RWPE2 (cell line): Measurements from ENCODE around the gene UBE2E2.

Experiments
- ATAC-seq: fragments of 200-7000 bp; cut with Tn5 transposase; 3 replicates; pipeline ENCODE4 v1.9.1; 2021; ENCODE audit warnings: low read depth
- DNase-seq: peaks from one replicate; pipeline ENCODE4 v3.0.0-alpha.2; 2020; ENCODE audit warnings: low spot score
- H3K27ac ChIP-seq: fragments of 450-650 bp; 2 replicates; pipeline ENCODE4 v1.5.1; 2017; ENCODE audit warnings: mild to moderate bottlenecking; ENCODE audit not compliant: poor library complexity, severe bottlenecking
- H3K27me3 ChIP-seq: fragments of 250-450 bp; sonication (Bioruptor Pico); 2 replicates; pipeline ENCODE4 v1.5.1; 2021; ENCODE audit warnings: mild to moderate bottlenecking, moderate library complexity; ENCODE audit not compliant: insufficient read depth, poor library complexity, severe bottlenecking
- H3K36me3 ChIP-seq: fragments of 250-450 bp; sonication (Bioruptor Pico); 2 replicates; pipeline ENCODE4 v1.5.1; 2020; ENCODE audit warnings: low read depth, mild to moderate bottlenecking, moderate library complexity
- H3K4me1 ChIP-seq: fragments of 250-450 bp; sonication (Bioruptor Pico); 2 replicates; pipeline ENCODE4 v1.5.1; 2021; ENCODE audit warnings: mild to moderate bottlenecking, moderate library complexity; ENCODE audit not compliant: insufficient read depth, poor library complexity, severe bottlenecking
- H3K4me3 ChIP-seq: fragments of 250-450 bp; sonication (Bioruptor Pico); 2 replicates; pipeline ENCODE4 v1.5.1; 2021; ENCODE audit warnings: mild to moderate bottlenecking, moderate library complexity; ENCODE audit not compliant: severe bottlenecking
- H3K9me3 ChIP-seq: fragments of 250-450 bp; sonication (Bioruptor Pico); 2 replicates; pipeline ENCODE4 v1.5.1; 2021; ENCODE audit warnings: mild to moderate bottlenecking, moderate library complexity; ENCODE audit not compliant: severe bottlenecking
- TF ChIP-seq, protein P1 (sequence below): fragments of 450-650 bp; IDR thresholded peaks from one replicate; pipeline ENCODE4 v1.5.1; 2017; ENCODE audit warnings: mild to moderate bottlenecking, moderate library complexity; ENCODE audit not compliant: poor library complexity, severe bottlenecking

Gene UBE2E2

DNA sequence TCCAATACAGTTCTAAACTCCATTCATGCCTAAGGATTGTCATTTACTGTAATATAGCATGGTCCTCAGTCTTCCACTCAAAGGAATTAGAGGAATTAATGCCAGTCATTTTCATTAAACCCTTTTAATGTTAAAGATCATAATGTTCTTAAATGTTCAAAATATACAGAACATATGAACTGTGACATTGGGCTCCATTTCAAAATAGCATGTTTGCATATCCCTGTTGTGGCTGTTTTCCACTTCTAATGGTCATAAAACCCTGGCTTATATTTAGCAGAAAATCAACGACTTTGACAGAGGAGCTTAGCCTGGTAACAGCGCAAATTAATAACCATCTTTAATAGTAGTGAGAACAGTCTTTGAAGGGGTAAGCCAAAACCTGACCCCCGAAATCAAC lies 260.7 kb downstream of the UBE2E2 start:
- DNase-seq (no peak), ATAC-seq (no peak)
- Histone ChIP-seq H3K27ac (no peak overlapping the region), H3K9me3 (no peaks in the 10 kb centered on the region), H3K36me3 (no peaks in the 10 kb centered on the region), H3K27me3 (no peaks in the 10 kb centered on the region), H3K4me1 (no peaks in the 10 kb centered on the region), H3K4me3 (no peak overlapping the region)
- TF ChIP-seq, protein P1, sequence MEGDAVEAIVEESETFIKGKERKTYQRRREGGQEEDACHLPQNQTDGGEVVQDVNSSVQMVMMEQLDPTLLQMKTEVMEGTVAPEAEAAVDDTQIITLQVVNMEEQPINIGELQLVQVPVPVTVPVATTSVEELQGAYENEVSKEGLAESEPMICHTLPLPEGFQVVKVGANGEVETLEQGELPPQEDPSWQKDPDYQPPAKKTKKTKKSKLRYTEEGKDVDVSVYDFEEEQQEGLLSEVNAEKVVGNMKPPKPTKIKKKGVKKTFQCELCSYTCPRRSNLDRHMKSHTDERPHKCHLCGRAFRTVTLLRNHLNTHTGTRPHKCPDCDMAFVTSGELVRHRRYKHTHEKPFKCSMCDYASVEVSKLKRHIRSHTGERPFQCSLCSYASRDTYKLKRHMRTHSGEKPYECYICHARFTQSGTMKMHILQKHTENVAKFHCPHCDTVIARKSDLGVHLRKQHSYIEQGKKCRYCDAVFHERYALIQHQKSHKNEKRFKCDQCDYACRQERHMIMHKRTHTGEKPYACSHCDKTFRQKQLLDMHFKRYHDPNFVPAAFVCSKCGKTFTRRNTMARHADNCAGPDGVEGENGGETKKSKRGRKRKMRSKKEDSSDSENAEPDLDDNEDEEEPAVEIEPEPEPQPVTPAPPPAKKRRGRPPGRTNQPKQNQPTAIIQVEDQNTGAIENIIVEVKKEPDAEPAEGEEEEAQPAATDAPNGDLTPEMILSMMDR: no peak

GRCh38 chr3:23465569-23465968 lies 262.4 kb downstream of the UBE2E2 start:
- DNase-seq: no peak
- Histone ChIP-seq H3K9me3 (no peaks in the 10 kb centered on the region), H3K36me3 (no peaks in the 10 kb centered on the region), H3K27ac (no peak overlapping the region), H3K4me1 (no peaks in the 10 kb centered on the region), H3K4me3 (no peak overlapping the region), H3K27me3 (no peaks in the 10 kb centered on the region)
- no peak for ATAC-seq
- TF ChIP-seq, protein P1: no peak

- DNase-seq: no peak
- Histone ChIP-seq H3K36me3 (no peaks in the 10 kb centered on the region), H3K4me3 (no peak overlapping the region), H3K4me1 (no peaks in the 10 kb centered on the region), H3K27ac (no peak overlapping the region), H3K27me3 (no peaks in the 10 kb centered on the region), H3K9me3 (no peaks in the 10 kb centered on the region)
- TF ChIP-seq, protein P1: no peak
- no peak for ATAC-seq
Measured at GRCh38 chr3:23468203-23468602, 265.1 kb downstream of the UBE2E2 start.

GRCh38 chr3:23474580-23475357 lies 271.6 kb downstream of the UBE2E2 start:
- TF ChIP-seq, protein P1: no peak
- Histone ChIP-seq H3K9me3 (no peaks in the 10 kb centered on the region), H3K27ac (no peak overlapping the region), H3K4me1 (no peaks in the 10 kb centered on the region), H3K27me3 (no peaks in the 10 kb centered on the region), H3K4me3 (no peak overlapping the region), H3K36me3 (no peaks in the 10 kb centered on the region)
- ATAC-seq (no peak), DNase-seq (no peak)

- no peak for ATAC-seq
Measured at GRCh38 chr3:23475446-23475845, 272.3 kb downstream of the UBE2E2 start.

More at GRCh38 chr3:23475446-23475845, 272.3 kb downstream of the UBE2E2 start:
- no peaks in the 10 kb centered on the region for H3K36me3 ChIP-seq
- DNase-seq: no peak
- H3K4me3 ChIP-seq: no peak overlapping the region
- no peak overlapping the region for H3K27ac ChIP-seq
- TF ChIP-seq, protein P1: no peak
- H3K9me3 ChIP-seq: no peaks in the 10 kb centered on the region
- H3K27me3 ChIP-seq: no peaks in the 10 kb centered on the region
- H3K4me1 ChIP-seq: no peaks in the 10 kb centered on the region
